Measurements from ENCODE around the gene DDX25. TPM values are rescaled to one million over a fixed set of nuclear protein-coding genes. Genes with fewer than 3 reads are reported as not detected.

The DDX25 gene
- polyA plus RNA-seq, 3 donors, result not detected

DNA sequence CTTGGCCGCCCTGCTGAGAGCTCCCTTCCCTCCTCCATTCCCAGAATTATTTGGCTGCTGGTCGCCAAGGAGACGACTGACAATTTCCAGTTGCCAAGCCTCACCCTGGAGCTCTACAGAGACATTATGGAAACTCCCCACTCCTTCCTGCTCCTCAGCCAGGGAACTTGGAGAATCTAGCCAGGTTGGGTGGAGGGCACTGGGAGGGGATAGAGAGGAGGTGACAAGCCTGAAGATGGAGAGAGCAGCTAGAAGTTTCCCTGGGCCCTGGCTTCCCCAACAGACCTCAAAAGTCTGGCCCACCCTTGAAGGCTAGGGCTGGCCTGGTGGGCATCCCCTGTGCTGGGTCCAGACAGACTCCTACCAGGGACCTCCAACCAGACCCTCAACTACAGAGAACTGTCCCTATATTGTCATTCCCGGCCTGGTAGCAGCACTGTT, 34.8 kb downstream of the DDX25 start:
- intact Hi-C loops (cut with micrococcal nuclease), result no loop called here
- H3K4me1 ChIP-seq (ENCODE audit: control insufficient read depth in 1 of 2, insufficient read depth in 2 of 2, low read length in 2 of 2), result no peaks in the 10 kb centered on the region
- no peak for DNase-seq
- Mint-ChIP-seq H3K4me1 (peaks cover 4% of the 10 kb centered on the region), H3K27me3 (ENCODE audit: low read depth in 3 of 3) (peaks cover 0 to 8% (median 2%) of the 10 kb centered on the region in 3 donors), H3K36me3 (no peaks in the 10 kb centered on the region), H3K27ac (no peak overlapping the region), H3K4me3 (no peak overlapping the region), H3K9me3 (peaks cover 0 to 7% (median 0%) of the 10 kb centered on the region in 7 donors)
- WGBS (ENCODE audit: insufficient coverage), result no CpG with 5 or more reads among the region's 4 CpGs
- H3K27ac ChIP-seq (ENCODE audit: low read depth in 1 of 2, low read length in 2 of 2), result no peak overlapping the region
- H3K4me3 ChIP-seq (replicated peaks in 1 of 3; ENCODE audit: low read depth in 2 of 3, low read length in 3 of 3), result no peak overlapping the region
- H3K36me3 ChIP-seq (replicated peaks in 1 of 2; ENCODE audit: control insufficient read depth in 1 of 2, insufficient read depth in 2 of 2, low read length in 2 of 2), result no peaks in the 10 kb centered on the region
- no peaks in the 10 kb centered on the region for H4K20me1 ChIP-seq (ENCODE audit: insufficient read depth, low read length)
- H3K9me3 ChIP-seq (replicated peaks in 1 of 2; ENCODE audit: control insufficient read depth in 1 of 2, insufficient read depth in 1 of 2, low read length in 2 of 2), result no peaks in the 10 kb centered on the region
- H3K4me2 ChIP-seq (replicated peaks; ENCODE audit: extremely low read depth, low read length, poor library complexity, severe bottlenecking), result no peak overlapping the region
- TF ChIP-seq CTCF (IDR thresholded peaks at IDR 0.05), result no peak
- H3K9ac ChIP-seq (ENCODE audit: insufficient read depth, low read length, poor library complexity, severe bottlenecking), result no peak overlapping the region
- H2AFZ ChIP-seq (ENCODE audit: insufficient read depth, low read depth, low read length, poor library complexity, severe bottlenecking), result no peak overlapping the region
- no peaks in the 10 kb centered on the region for H3K79me2 ChIP-seq (ENCODE audit: insufficient read depth, low read length)
- no peaks in the 10 kb centered on the region for H3K27me3 ChIP-seq (ENCODE audit: control insufficient read depth in 2 of 2, insufficient read depth in 2 of 2, low read length in 2 of 2)

- Mint-ChIP-seq H3K4me3 (no peak overlapping the region), H3K27me3 (ENCODE audit: low read depth in 3 of 3) (peaks cover 0 to 8% (median 2%) of the 10 kb centered on the region in 3 donors), H3K36me3 (no peaks in the 10 kb centered on the region), H3K27ac (no peak overlapping the region), H3K9me3 (peaks cover 0 to 7% (median 0%) of the 10 kb centered on the region in 7 donors), H3K4me1 (peaks cover 4% of the 10 kb centered on the region)
- Histone ChIP-seq H3K4me1 (ENCODE audit: control insufficient read depth in 1 of 2, insufficient read depth in 2 of 2, low read length in 2 of 2) (no peaks in the 10 kb centered on the region), H3K27ac (ENCODE audit: low read depth in 1 of 2, low read length in 2 of 2) (no peak overlapping the region), H3K79me2 (ENCODE audit: insufficient read depth, low read length) (no peaks in the 10 kb centered on the region), H3K27me3 (ENCODE audit: control insufficient read depth in 2 of 2, insufficient read depth in 2 of 2, low read length in 2 of 2) (no peaks in the 10 kb centered on the region), H2AFZ (ENCODE audit: insufficient read depth, low read depth, low read length, poor library complexity, severe bottlenecking) (no peak overlapping the region), H3K36me3 (replicated peaks in 1 of 2; ENCODE audit: control insufficient read depth in 1 of 2, insufficient read depth in 2 of 2, low read length in 2 of 2) (no peaks in the 10 kb centered on the region), H3K9me3 (replicated peaks in 1 of 2; ENCODE audit: control insufficient read depth in 1 of 2, insufficient read depth in 1 of 2, low read length in 2 of 2) (no peaks in the 10 kb centered on the region), H3K9ac (ENCODE audit: insufficient read depth, low read length, poor library complexity, severe bottlenecking) (no peak overlapping the region), H4K20me1 (ENCODE audit: insufficient read depth, low read length) (no peaks in the 10 kb centered on the region), H3K4me2 (replicated peaks; ENCODE audit: extremely low read depth, low read length, poor library complexity, severe bottlenecking) (no peak overlapping the region), H3K4me3 (replicated peaks in 1 of 3; ENCODE audit: low read depth in 2 of 3, low read length in 3 of 3) (no peak overlapping the region)
- no peak for DNase-seq
- TF ChIP-seq CTCF (IDR thresholded peaks at IDR 0.05), result no peak
- intact Hi-C loops (cut with micrococcal nuclease), result no loop called here
- WGBS (ENCODE audit: insufficient coverage), result 100% methylated on average over 1 of the region's 4 CpGs
Observed at GRCh38 chr11:125940145-125940544, 35.8 kb downstream of the DDX25 start.
